SK-N-SH treated with all-trans-retinoic acid at 6 μM for 48 hours (cell line): Measurements from ENCODE around the gene PNMA1.

Source experiments
- BACH2 ChIP-seq: fragments of 250-450 bp; sonication (Bioruptor Pico); IDR thresholded peaks from 2 replicates; pipeline ENCODE4 v1.9.0; 2021; ENCODE audit warnings: mild to moderate bottlenecking, borderline replicate concordance
- ZNF565 ChIP-seq: fragments of 450-650 bp; formaldehyde crosslinking; conservative IDR thresholded peaks from 2 replicates; pipeline ENCODE4 v1.5.0; 2020; ENCODE audit warnings: low read depth, mild to moderate bottlenecking, moderate library complexity

- TF ChIP-seq ZNF565 (CRISPR knock-in tag) (no peak), BACH2 (CRISPR knock-in tag) (no peak)
Observed at GRCh38 chr14:73754911-73755360, 40.8 kb upstream of the PNMA1 start.
